ENCODE results near the gene FRRS1.
A peak's percentile ranks its signal among the peaks of the same experiment; 100 is the strongest.
"Not testable (repeated sequence)": the region's sequence is repeated elsewhere in the genome, so short reads cannot be mapped to it uniquely, and the experiment has no call there.

Gene FRRS1

GRCh38 chr1:99764439-99764838 lies 2.0 kb downstream of the FRRS1 start:
- TF ChIP-seq POLR2AphosphoS5 (IDR thresholded peaks at IDR 0.05; ENCODE audit: low read depth, low read length), result no peak
- TF ChIP-seq TAF1 (IDR thresholded peaks at IDR 0.05; ENCODE audit: borderline replicate concordance, low read depth, low read length), result no peak
- DNase-seq (ENCODE audit: insufficient read length) (no peak), FAIRE-seq (no peak)

GRCh38 chr1:99763956-99764355 lies 2.5 kb downstream of the FRRS1 start:
- TF ChIP-seq POLR2A (IDR thresholded peaks at IDR 0.05; ENCODE audit: low read depth, low read length) (no peak), TAF1 (IDR thresholded peaks at IDR 0.05; ENCODE audit: borderline replicate concordance, low read depth, low read length) (no peak), POLR2AphosphoS5 (IDR thresholded peaks at IDR 0.05; ENCODE audit: low read depth, low read length) (no peak)
- FAIRE-seq, result no peak
- DNase-seq (ENCODE audit: insufficient read length), result no peak

GRCh38 chr1:99761774-99762173 lies 4.7 kb downstream of the FRRS1 start:
- TF ChIP-seq POLR2A (IDR thresholded peaks at IDR 0.05; ENCODE audit: low read depth, low read length), result no peak
- no peak for TF ChIP-seq TAF1 (IDR thresholded peaks at IDR 0.05; ENCODE audit: borderline replicate concordance, low read depth, low read length)
- TF ChIP-seq POLR2AphosphoS5 (IDR thresholded peaks at IDR 0.05; ENCODE audit: low read depth, low read length), result no peak
- FAIRE-seq (peak; percentile 17), DNase-seq (ENCODE audit: insufficient read length) (no peak)

GRCh38 chr1:99759518-99760160 lies 6.8 kb downstream of the FRRS1 start:
- TF ChIP-seq TAF1 (IDR thresholded peaks at IDR 0.05; ENCODE audit: borderline replicate concordance, low read depth, low read length), result no peak
- no peak for TF ChIP-seq POLR2AphosphoS5 (IDR thresholded peaks at IDR 0.05; ENCODE audit: low read depth, low read length)
- TF ChIP-seq POLR2A (IDR thresholded peaks at IDR 0.05; ENCODE audit: low read depth, low read length), result no peak
- no peak for DNase-seq (ENCODE audit: insufficient read length)
- peak; percentile 74 for FAIRE-seq

GRCh38 chr1:99758686-99759517 lies 7.5 kb downstream of the FRRS1 start:
- FAIRE-seq; DNase-seq (ENCODE audit: insufficient read length): not testable (repeated sequence)

- no peak for TF ChIP-seq TAF1 (IDR thresholded peaks at IDR 0.05; ENCODE audit: borderline replicate concordance, low read depth, low read length)
- no peak for TF ChIP-seq POLR2A (IDR thresholded peaks at IDR 0.05; ENCODE audit: low read depth, low read length)
- FAIRE-seq (peak; percentile 89), DNase-seq (ENCODE audit: insufficient read length) (no peak)
Observed at GRCh38 chr1:99758073-99758511, 8.3 kb downstream of the FRRS1 start.

- no peak for TF ChIP-seq POLR2A (IDR thresholded peaks at IDR 0.05; ENCODE audit: low read depth, low read length)
- TF ChIP-seq TAF1 (IDR thresholded peaks at IDR 0.05; ENCODE audit: borderline replicate concordance, low read depth, low read length), result no peak
- TF ChIP-seq POLR2AphosphoS5 (IDR thresholded peaks at IDR 0.05; ENCODE audit: low read depth, low read length), result no peak
- DNase-seq (ENCODE audit: insufficient read length) (no peak), FAIRE-seq (no peak)
Observed at GRCh38 chr1:99756598-99756997, 9.8 kb downstream of the FRRS1 start.

- TF ChIP-seq TAF1 (IDR thresholded peaks at IDR 0.05; ENCODE audit: borderline replicate concordance, low read depth, low read length), result no peak
- no peak for TF ChIP-seq POLR2A (IDR thresholded peaks at IDR 0.05; ENCODE audit: low read depth, low read length)
- no peak for TF ChIP-seq POLR2AphosphoS5 (IDR thresholded peaks at IDR 0.05; ENCODE audit: low read depth, low read length)
- no peak for DNase-seq (ENCODE audit: insufficient read length)
- FAIRE-seq, result peak; percentile 5
Observed at GRCh38 chr1:99755664-99756063, 10.8 kb downstream of the FRRS1 start.

- DNase-seq (ENCODE audit: insufficient read length), result no peak
- TF ChIP-seq POLR2A (IDR thresholded peaks at IDR 0.05; ENCODE audit: low read depth, low read length), result no peak
- TF ChIP-seq TAF1 (IDR thresholded peaks at IDR 0.05; ENCODE audit: borderline replicate concordance, low read depth, low read length), result no peak
- no peak for TF ChIP-seq POLR2AphosphoS5 (IDR thresholded peaks at IDR 0.05; ENCODE audit: low read depth, low read length)
- FAIRE-seq, result no peak
Observed at GRCh38 chr1:99754697-99755096, 11.7 kb downstream of the FRRS1 start.

GRCh38 chr1:99754055-99754626 lies 12.3 kb downstream of the FRRS1 start:
- TF ChIP-seq POLR2A (IDR thresholded peaks at IDR 0.05; ENCODE audit: low read depth, low read length), result no peak
- TF ChIP-seq POLR2AphosphoS5 (IDR thresholded peaks at IDR 0.05; ENCODE audit: low read depth, low read length), result no peak
- no peak for TF ChIP-seq TAF1 (IDR thresholded peaks at IDR 0.05; ENCODE audit: borderline replicate concordance, low read depth, low read length)
- FAIRE-seq (no peak), DNase-seq (ENCODE audit: insufficient read length) (no peak)

- FAIRE-seq (peak; percentile 68), DNase-seq (ENCODE audit: insufficient read length) (no peak)
- TF ChIP-seq POLR2AphosphoS5 (IDR thresholded peaks at IDR 0.05; ENCODE audit: low read depth, low read length) (no peak), POLR2A (IDR thresholded peaks at IDR 0.05; ENCODE audit: low read depth, low read length) (no peak), TAF1 (IDR thresholded peaks at IDR 0.05; ENCODE audit: borderline replicate concordance, low read depth, low read length) (no peak)
Observed at GRCh38 chr1:99751877-99752504, 14.4 kb downstream of the FRRS1 start.
